Activated CD8-positive, alpha-beta memory T cell treated with anti-CD3 and anti-CD28 coated beads for 48 hours (primary cell): ENCODE results near the gene BOK.
A peak's percentile ranks its signal among the peaks of the same experiment; 100 is the strongest.

ENCODE experiments used
- DNase-seq, 3 experiments: peaks; one replicate each; pipeline ENCODE4 v3.0.0-alpha.2; 2020; ENCODE audit warnings: low read depth in 2 of 3, low spot score in 2 of 3

BOK gene

GRCh38 chr2:241598061-241598460 lies 39.5 kb downstream of the BOK start:
- no peak for DNase-seq

- no peak for DNase-seq
These were observed 39.9 kb downstream of the BOK start for GRCh38 chr2:241598487-241598886.

GRCh38 chr2:241599615-241600014 lies 41.1 kb downstream of the BOK start:
- no peak for DNase-seq

- DNase-seq: no peak
These were observed 43.3 kb downstream of the BOK start for GRCh38 chr2:241601841-241602240.

GRCh38 chr2:241602720-241603119 lies 44.2 kb downstream of the BOK start:
- DNase-seq: no peak

- DNase-seq: no peak
These were observed 45.1 kb downstream of the BOK start for GRCh38 chr2:241603686-241604085.

GRCh38 chr2:241606186-241606585 lies 47.6 kb downstream of the BOK start:
- DNase-seq: no peak

GRCh38 chr2:241607162-241607885 lies 48.8 kb downstream of the BOK start:
- no peak for DNase-seq

- no peak for DNase-seq
These were observed 50.3 kb downstream of the BOK start for GRCh38 chr2:241608881-241609280.

GRCh38 chr2:241609859-241610793 lies 51.6 kb downstream of the BOK start:
- peak; percentile 70 to 84 (median 83) for DNase-seq

- no peak for DNase-seq
These were observed 52.5 kb downstream of the BOK start for GRCh38 chr2:241611062-241611461.

- DNase-seq: no peak
These were observed 53.8 kb downstream of the BOK start for GRCh38 chr2:241612156-241613016.

GRCh38 chr2:241613017-241613780 lies 54.7 kb downstream of the BOK start:
- DNase-seq: no peak

GRCh38 chr2:241615041-241615440 lies 56.5 kb downstream of the BOK start:
- no peak for DNase-seq

- no peak for DNase-seq
These were observed 57.0 kb downstream of the BOK start for GRCh38 chr2:241615522-241616052.

- no peak for DNase-seq
These were observed 57.9 kb downstream of the BOK start for GRCh38 chr2:241616168-241617125.

- DNase-seq: no peak
These were observed 59.0 kb downstream of the BOK start for GRCh38 chr2:241617431-241618154.

- no peak for DNase-seq
These were observed 59.8 kb downstream of the BOK start for GRCh38 chr2:241618296-241618805.
